ENCODE results near the gene CAMSAP1. TPM values are rescaled to one million over a fixed set of nuclear protein-coding genes. Genes with fewer than 3 reads are reported as not detected.

Gene CAMSAP1
- total RNA-seq, 1 experiment from 2014 or later, result 16.7 TPM

GRCh38 chr9:135921749-135922310 is 14.5 kb upstream of the CAMSAP1 start:
- TF ChIP-seq CTCF (conservative IDR thresholded peaks at IDR 0.05), result no peak
- TF ChIP-seq EZH2 (IDR thresholded peaks at IDR 0.05; ENCODE audit: low read depth), result no peak
- CTCF ChIA-PET, result no interaction called here
- no TSS peak for BruUV-seq (replicated peaks)
- POLR2A ChIA-PET (ENCODE audit: unreplicated experiment), result no interaction called here
- intact Hi-C loops (cut with micrococcal nuclease; ENCODE audit: unreplicated experiment), result no loop called here
- H3K4me1 ChIP-seq (replicated peaks; ENCODE audit: insufficient read depth), result no peaks in the 10 kb centered on the region
- H4K20me1 ChIP-seq (ENCODE audit: insufficient read depth), result no peaks in the 10 kb centered on the region
- H3K27me3 ChIP-seq (ENCODE audit: insufficient read depth, low read depth), result no peaks in the 10 kb centered on the region
- H3K79me2 ChIP-seq (ENCODE audit: low read depth), result no peaks in the 10 kb centered on the region
- no peak overlapping the region for H3K4me2 ChIP-seq
- H3F3A ChIP-seq (ENCODE audit: insufficient read depth, low read depth), result no peaks in the 10 kb centered on the region
- H3K9me2 ChIP-seq (ENCODE audit: insufficient read depth), result no peaks in the 10 kb centered on the region
- H3K4me3 ChIP-seq, result no peak overlapping the region
- no peak overlapping the region for H3K27ac ChIP-seq
- H3K36me3 ChIP-seq (ENCODE audit: low read depth), result no peaks in the 10 kb centered on the region
- no peak for DNase-seq
- no peaks in the 10 kb centered on the region for H3K9me3 ChIP-seq (ENCODE audit: insufficient read depth, low read depth)
- no peak overlapping the region for H2AFZ ChIP-seq

- no peak overlapping the region for H3K27ac ChIP-seq
- H3K79me2 ChIP-seq (ENCODE audit: low read depth), result no peaks in the 10 kb centered on the region
- no peak overlapping the region for H3K4me3 ChIP-seq
- H4K20me1 ChIP-seq (ENCODE audit: insufficient read depth), result no peaks in the 10 kb centered on the region
- H3K9me2 ChIP-seq (ENCODE audit: insufficient read depth), result no peaks in the 10 kb centered on the region
- no peaks in the 10 kb centered on the region for H3F3A ChIP-seq (ENCODE audit: insufficient read depth, low read depth)
- TF ChIP-seq EZH2 (IDR thresholded peaks at IDR 0.05; ENCODE audit: low read depth) (no peak), CTCF (conservative IDR thresholded peaks at IDR 0.05) (no peak)
- H3K27me3 ChIP-seq (ENCODE audit: insufficient read depth, low read depth), result no peaks in the 10 kb centered on the region
- H3K4me1 ChIP-seq (replicated peaks; ENCODE audit: insufficient read depth), result no peaks in the 10 kb centered on the region
- H3K36me3 ChIP-seq (ENCODE audit: low read depth), result no peaks in the 10 kb centered on the region
- intact Hi-C loops (cut with micrococcal nuclease; ENCODE audit: unreplicated experiment), result no loop called here
- no TSS peak for BruUV-seq (replicated peaks)
- CTCF ChIA-PET, result no interaction called here
- no peak for DNase-seq
- no peak overlapping the region for H2AFZ ChIP-seq
- POLR2A ChIA-PET (ENCODE audit: unreplicated experiment), result no interaction called here
- no peaks in the 10 kb centered on the region for H3K9me3 ChIP-seq (ENCODE audit: insufficient read depth, low read depth)
- H3K4me2 ChIP-seq, result no peak overlapping the region
Observed at GRCh38 chr9:135920973-135921585, 13.7 kb upstream of the CAMSAP1 start.

- TF ChIP-seq EZH2 (IDR thresholded peaks at IDR 0.05; ENCODE audit: low read depth) (no peak), CTCF (conservative IDR thresholded peaks at IDR 0.05) (no peak)
- intact Hi-C loops (cut with micrococcal nuclease; ENCODE audit: unreplicated experiment), result no loop called here
- POLR2A ChIA-PET (ENCODE audit: unreplicated experiment), result no interaction called here
- H3K79me2 ChIP-seq (ENCODE audit: low read depth), result no peaks in the 10 kb centered on the region
- BruUV-seq (replicated peaks), result no TSS peak
- H3K36me3 ChIP-seq (ENCODE audit: low read depth), result no peaks in the 10 kb centered on the region
- no peaks in the 10 kb centered on the region for H3F3A ChIP-seq (ENCODE audit: insufficient read depth, low read depth)
- H2AFZ ChIP-seq, result no peak overlapping the region
- no peaks in the 10 kb centered on the region for H3K9me2 ChIP-seq (ENCODE audit: insufficient read depth)
- CTCF ChIA-PET, result no interaction called here
- H3K4me1 ChIP-seq (replicated peaks; ENCODE audit: insufficient read depth), result no peaks in the 10 kb centered on the region
- H3K4me2 ChIP-seq, result no peak overlapping the region
- DNase-seq, result no peak
- no peak overlapping the region for H3K4me3 ChIP-seq
- no peaks in the 10 kb centered on the region for H4K20me1 ChIP-seq (ENCODE audit: insufficient read depth)
- no peaks in the 10 kb centered on the region for H3K9me3 ChIP-seq (ENCODE audit: insufficient read depth, low read depth)
- no peak overlapping the region for H3K27ac ChIP-seq
- H3K27me3 ChIP-seq (ENCODE audit: insufficient read depth, low read depth), result no peaks in the 10 kb centered on the region
Observed at GRCh38 chr9:135920256-135920930, 13.0 kb upstream of the CAMSAP1 start.

Measured in PC-9 (cell line).